Ascending aorta (tissue), 2 donors: Measurements from ENCODE around the gene CIDEC. TPM values are rescaled to one million over a fixed set of nuclear protein-coding genes. Genes with fewer than 3 reads are reported as not detected.
A peak's percentile ranks its signal among the peaks of the same experiment; 100 is the strongest.

Source experiments
- DNase-seq, 2 donors: peaks; one replicate each; pipeline ENCODE4 v3.0.0-alpha.2; 2019; ENCODE audit warnings: low spot score in 2 of 2
- H3K27ac ChIP-seq, 2 donors: fragments of 200-600 bp; sonication (generic); one replicate each; pipeline ENCODE4 v1.5.1; 2016 to 2017; ENCODE audit warnings: mild to moderate bottlenecking in 1 of 2
- H3K27me3 ChIP-seq: fragments of 200-600 bp; sonication (generic); one replicate; pipeline ENCODE4 v1.5.1; 2017
- H3K36me3 ChIP-seq, 2 donors: fragments of 200-600 bp; sonication (generic); one replicate each; pipeline ENCODE4 v1.5.1; 2016
- H3K4me1 ChIP-seq, 2 donors: fragments of 200-600 bp; sonication (generic); one replicate each; pipeline ENCODE4 v1.5.1; 2016 to 2017; ENCODE audit warnings: mild to moderate bottlenecking in 1 of 2
- H3K4me3 ChIP-seq, 2 donors: fragments of 200-600 bp; sonication (generic); one replicate each; pipeline ENCODE4 v1.5.1; 2016 to 2017; ENCODE audit warnings: mild to moderate bottlenecking in 1 of 2
- H3K9me3 ChIP-seq, 2 donors: fragments of 200-600 bp; sonication (generic); one replicate each; pipeline ENCODE4 v1.5.1; 2016
- CTCF ChIP-seq, 3 experiments: fragments of 200-600 bp in 2 of 3; fragments of 450-650 bp in 1 of 3; sonication (generic) in 2 of 3; IDR thresholded peaks; one replicate each; pipeline ENCODE4 v1.5.1; 2016 to 2019; ENCODE audit warnings: antibody characterized with exemption in 3 of 3, mild to moderate bottlenecking in 1 of 3, moderate library complexity in 1 of 3
- intact Hi-C: fragments of 100-400 bp; cut with DNase I; formaldehyde crosslinking; loops from one replicate; pipeline ENCODE4 v1.15.1; 2023
- total RNA-seq: library from RNA; depleted of rRNA; stranded (reverse); fragments of >200 nt; gene quantifications from one replicate; pipeline ENCODE4 v1.1.0, GENCODE V29; 2016

CIDEC gene
- total RNA-seq, 1 donor from 2014 or later = 29.9 TPM

GRCh38 chr3:9916734-9917680 is 37.0 kb upstream of the CIDEC start, which contains the start of gene IL17RC:
IL17RC (plus strand) TSS chr3:9917098; CDS start chr3:9917316, 218 bp downstream.
- intact Hi-C loops = loop anchor here (1.0 to 10.0 kb wide), 6 partner anchors 16 to 522 kb away; partner anchors contain the start of genes ARPC4, BRPF1, CRELD1 and JAGN1
- peak; percentile 79 to 93 for DNase-seq
- H3K36me3 ChIP-seq = peaks cover 0 to 8% of the 10 kb centered on the region in 2 donors
- TF ChIP-seq CTCF (IDR thresholded peaks at IDR 0.05) = no peak
- H3K27me3 ChIP-seq = no peaks in the 10 kb centered on the region
- H3K4me1 ChIP-seq = peaks cover 22 to 32% of the 10 kb centered on the region in 2 donors
- H3K27ac ChIP-seq = peak within 1 kb of the TSS; percentile 79 to 86
- H3K4me3 ChIP-seq = peak within 1 kb of the TSS; percentile 62 to 89
- H3K9me3 ChIP-seq = no peaks in the 10 kb centered on the region

GRCh38 chr3:9916346-9916733 is 36.3 kb upstream of the CIDEC start:
- no peak for TF ChIP-seq CTCF (IDR thresholded peaks at IDR 0.05)
- Histone ChIP-seq H3K9me3 (no peaks in the 10 kb centered on the region), H3K4me3 (peak overlapping the region; percentile 62 to 89), H3K27me3 (no peaks in the 10 kb centered on the region), H3K36me3 (peaks cover 0 to 8% of the 10 kb centered on the region in 2 donors), H3K27ac (peak overlapping the region; percentile 79 to 86), H3K4me1 (peaks cover 22 to 32% of the 10 kb centered on the region in 2 donors)
- intact Hi-C loops = loop anchor here (1.0 to 10.0 kb wide), 6 partner anchors 17 to 522 kb away; partner anchors contain the start of genes ARPC4, BRPF1, CRELD1 and JAGN1
- peak in 1 of 2 donors; percentile 79 for DNase-seq

DNA sequence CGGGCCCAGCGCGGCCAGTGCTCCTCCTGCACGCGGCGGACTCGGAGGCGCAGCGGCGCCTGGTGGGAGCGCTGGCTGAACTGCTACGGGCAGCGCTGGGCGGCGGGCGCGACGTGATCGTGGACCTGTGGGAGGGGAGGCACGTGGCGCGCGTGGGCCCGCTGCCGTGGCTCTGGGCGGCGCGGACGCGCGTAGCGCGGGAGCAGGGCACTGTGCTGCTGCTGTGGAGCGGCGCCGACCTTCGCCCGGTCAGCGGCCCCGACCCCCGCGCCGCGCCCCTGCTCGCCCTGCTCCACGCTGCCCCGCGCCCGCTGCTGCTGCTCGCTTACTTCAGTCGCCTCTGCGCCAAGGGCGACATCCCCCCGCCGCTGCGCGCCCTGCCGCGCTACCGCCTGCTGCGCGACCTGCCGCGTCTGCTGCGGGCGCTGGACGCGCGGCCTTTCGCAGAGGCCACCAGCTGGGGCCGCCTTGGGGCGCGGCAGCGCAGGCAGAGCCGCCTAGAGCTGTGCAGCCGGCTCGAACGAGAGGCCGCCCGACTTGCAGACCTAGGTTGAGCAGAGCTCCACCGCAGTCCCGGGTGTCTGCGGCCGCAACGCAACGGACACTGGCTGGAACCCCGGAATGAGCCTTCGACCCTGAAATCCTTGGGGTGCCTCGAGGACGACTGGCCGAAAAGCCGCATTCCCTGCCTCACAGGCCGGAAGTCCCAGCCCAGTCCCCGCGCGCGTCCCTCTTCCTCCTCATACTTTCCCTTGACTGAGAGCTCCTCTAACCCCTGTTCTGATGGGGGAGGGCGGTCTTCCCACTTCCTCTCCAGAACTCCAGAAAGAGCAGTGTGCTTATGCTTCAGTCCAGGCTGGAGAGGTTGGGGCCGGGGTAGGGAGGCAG is 35.4 kb upstream of the CIDEC start:
- TF ChIP-seq CTCF (IDR thresholded peaks at IDR 0.05) = peak in 2 of 3 experiments; percentile 32 to 56
- H3K27ac ChIP-seq = peak overlapping the region; percentile 79 to 86
- no peaks in the 10 kb centered on the region for H3K9me3 ChIP-seq
- peak in 1 of 2 donors; percentile 85 for DNase-seq
- H3K36me3 ChIP-seq = peaks cover 0 to 4% of the 10 kb centered on the region in 2 donors
- intact Hi-C loops = loop anchor here (1.0 to 10.0 kb wide), 7 partner anchors 18 to 521 kb away; partner anchors contain the start of genes ARPC4, BRPF1, CRELD1 and JAGN1
- peak overlapping the region; percentile 62 to 89 for H3K4me3 ChIP-seq
- peaks cover 22 to 32% of the 10 kb centered on the region in 2 donors for H3K4me1 ChIP-seq
- H3K27me3 ChIP-seq = no peaks in the 10 kb centered on the region

GRCh38 chr3:9914559-9915253 is 34.7 kb upstream of the CIDEC start:
- DNase-seq = no peak
- H3K36me3 ChIP-seq = no peaks in the 10 kb centered on the region
- peaks cover 22 to 32% of the 10 kb centered on the region in 2 donors for H3K4me1 ChIP-seq
- intact Hi-C loops = loop anchor here (1.0 to 10.0 kb wide), 5 partner anchors 70 to 520 kb away; partner anchors contain the start of genes ARPC4, BRPF1, RPUSD3 and SETD5
- H3K27me3 ChIP-seq = no peaks in the 10 kb centered on the region
- H3K27ac ChIP-seq = peak overlapping the region; percentile 79 to 86
- peak in 1 of 3 experiments; percentile 27 for TF ChIP-seq CTCF (IDR thresholded peaks at IDR 0.05)
- H3K9me3 ChIP-seq = no peaks in the 10 kb centered on the region
- peak overlapping the region; percentile 62 to 89 for H3K4me3 ChIP-seq
